B cell (primary cell): ENCODE results near the gene GLCE. TPM values are rescaled to one million over a fixed set of nuclear protein-coding genes. Genes with fewer than 3 reads are reported as not detected.

ENCODE experiments used
- ATAC-seq: fragments of 200-7000 bp; cut with Tn5 transposase; one replicate; pipeline ENCODE4 v1.10.0; 2021; ENCODE audit warnings: low read depth, mild to moderate bottlenecking, moderate number of reproducible peaks, moderate library complexity
- CTCF ChIA-PET: fragments of 350-600 bp; sonication (Branson Sonifier 250); formaldehyde crosslinking; loops from one replicate; lab custom pipeline; 2021; ENCODE audit warnings: antibody characterized with exemption, inconsistent platforms; lab: Charles Lee
- POLR2A ChIA-PET: fragments of 350-600 bp; sonication (Branson Sonifier 250); formaldehyde crosslinking; loops from one replicate; lab custom pipeline; 2021; ENCODE audit warnings: antibody characterized with exemption; lab: Charles Lee
- DNase-seq: peaks from one replicate; pipeline ENCODE4 v3.0.0; 2013
- H2AFZ ChIP-seq: 2 replicates; pipeline ENCODE4 v1.6.1; 2012; ENCODE audit warnings: mild to moderate bottlenecking, low read depth, low read length; ENCODE audit not compliant: insufficient read depth, poor library complexity, severe bottlenecking
- H3K27ac ChIP-seq, 2 donors: 1 replicate in 1 of 2; 2 replicates in 1 of 2; pipeline ENCODE4 v1.5.1; 2012 to 2013; ENCODE audit warnings: low read length in 2 of 2, mild to moderate bottlenecking in 2 of 2, moderate library complexity in 1 of 2
- H3K27me3 ChIP-seq, 4 experiments: fragments of 200-600 bp in 1 of 4; sonication (generic) in 1 of 4; replicated peaks in 1 of 4; 1 replicate in 2 of 4; 2 replicates in 2 of 4; pipeline versions ENCODE4 v1.6.1 to v1.7.0; 2013 to 2016; ENCODE audit warnings: low read length in 3 of 4, mild to moderate bottlenecking in 2 of 4, mixed read lengths in 1 of 4, moderate library complexity in 1 of 4; ENCODE audit not compliant: insufficient read depth in 4 of 4, control insufficient read depth in 3 of 4; ENCODE audit errors: control extremely low read depth in 1 of 4
- H3K36me3 ChIP-seq, 2 experiments: replicated peaks in 1 of 2; 1 replicate in 1 of 2; 2 replicates in 1 of 2; pipeline versions ENCODE4 v1.6.1 to v1.7.1; 2013; ENCODE audit warnings: low read length in 1 of 2; ENCODE audit not compliant: insufficient read depth in 2 of 2, control insufficient read depth in 1 of 2; ENCODE audit errors: control extremely low read depth in 1 of 2, extremely low read depth in 1 of 2
- H3K4me1 ChIP-seq, 2 donors: fragments of 200-600 bp in 1 of 2; sonication (generic) in 1 of 2; 1 replicate in 1 of 2; 2 replicates in 1 of 2; pipeline versions ENCODE4 v1.5.1 to v1.6.1; 2013 to 2017; ENCODE audit warnings: low read length in 2 of 2; ENCODE audit not compliant: control insufficient read depth in 2 of 2, insufficient read depth in 2 of 2
- H3K4me2 ChIP-seq: replicated peaks from 2 replicates; pipeline ENCODE3; 2012; ENCODE audit warnings: mild to moderate bottlenecking, low read depth, low read length; ENCODE audit not compliant: poor library complexity, severe bottlenecking
- H3K4me3 ChIP-seq, 5 experiments: fragments of 200-600 bp in 1 of 5; sonication (generic) in 1 of 5; 1 replicate in 3 of 5; 2 replicates in 2 of 5; pipeline versions ENCODE4 v1.5.1 to v1.7.0; 2011 to 2016; ENCODE audit warnings: low read length in 4 of 5, mild to moderate bottlenecking in 4 of 5, low read depth in 2 of 5, control low read depth in 1 of 5, moderate library complexity in 1 of 5; ENCODE audit not compliant: insufficient read depth in 1 of 5; ENCODE audit errors: control extremely low read depth in 1 of 5, extremely low read depth in 1 of 5
- H3K79me2 ChIP-seq: fragments of 200-600 bp; sonication (generic); one replicate; pipeline ENCODE4 v1.6.0; 2016; ENCODE audit warnings: low read length; ENCODE audit not compliant: control insufficient read depth, insufficient read depth
- H3K9ac ChIP-seq: fragments of 200-600 bp; sonication (generic); 2 replicates; pipeline ENCODE4 v1.6.1; 2017; ENCODE audit warnings: mild to moderate bottlenecking, low read length, moderate library complexity
- H3K9me3 ChIP-seq, 3 donors: one replicate each; pipeline versions ENCODE4 v1.6.1 to v1.7.1; 2013; ENCODE audit warnings: low read length in 2 of 3; ENCODE audit not compliant: control insufficient read depth in 2 of 3, insufficient read depth in 1 of 3; ENCODE audit errors: control extremely low read depth in 1 of 3
- H4K20me1 ChIP-seq: 2 replicates; pipeline ENCODE4 v1.6.0; 2012; ENCODE audit warnings: mild to moderate bottlenecking, low read length; ENCODE audit not compliant: insufficient read depth, control insufficient read depth, poor library complexity, severe bottlenecking
- H3K27ac Mint-ChIP-seq: one replicate; pipeline ENCODE4 v1.8.0; 2021; ENCODE audit warnings: mixed read lengths
- H3K27me3 Mint-ChIP-seq: one replicate; pipeline ENCODE4 v1.8.0; 2021; ENCODE audit warnings: mixed read lengths
- H3K4me1 Mint-ChIP-seq: one replicate; pipeline ENCODE4 v1.8.0; 2021; ENCODE audit warnings: mixed read lengths
- H3K4me3 Mint-ChIP-seq: one replicate; pipeline ENCODE4 v1.8.0; 2021; ENCODE audit warnings: mixed read lengths
- H3K9me3 Mint-ChIP-seq: one replicate; pipeline ENCODE4 v1.8.0; 2022; ENCODE audit warnings: mixed read lengths; ENCODE audit not compliant: insufficient read depth
- CTCF ChIP-seq: fragments of 200-600 bp; IDR thresholded peaks from one replicate; pipeline ENCODE4 v1.8.0; 2022; ENCODE audit warnings: antibody characterized with exemption, mild to moderate bottlenecking
- EZH2 ChIP-seq: IDR thresholded peaks from 2 replicates; pipeline ENCODE4 v1.6.1; 2012; ENCODE audit warnings: borderline replicate concordance, low read depth, mild to moderate bottlenecking, moderate library complexity, low read length; ENCODE audit not compliant: insufficient read depth, poor library complexity, severe bottlenecking
- WGBS: methylation state at CpG from one replicate; pipeline ENCODE4 v1.1.5; 2013; ENCODE audit warnings: missing lambda C conversion rate; ENCODE audit not compliant: insufficient coverage; 5-methylcytosine and 5-hydroxymethylcytosine counted together
- intact Hi-C: fragments of 100-400 bp; cut with micrococcal nuclease; formaldehyde crosslinking; loops from one replicate; pipeline ENCODE4 v1.10.0; 2022
- polyA plus RNA-seq: library from polyadenylated mRNA; depleted of rRNA; stranded (reverse); fragments of >200 nt; gene quantifications from 2 replicates; pipeline ENCODE4 v1.2.3, GENCODE V29; 2012
- total RNA-seq, 2 donors: library from RNA; stranded (reverse); fragments of 120-200 nt in 1 of 2; gene quantifications; 1 replicate in 1 of 2; 2 replicates in 1 of 2; pipeline versions ENCODE4 v1.2.3 to v1.2.4, GENCODE V29; 2013 to 2022

The GLCE gene
- total and polyA plus RNA-seq, 2 donors (not counting 1 experiment from before 2014, with no cell fraction given): 3.0 to 5.3 TPM

DNA sequence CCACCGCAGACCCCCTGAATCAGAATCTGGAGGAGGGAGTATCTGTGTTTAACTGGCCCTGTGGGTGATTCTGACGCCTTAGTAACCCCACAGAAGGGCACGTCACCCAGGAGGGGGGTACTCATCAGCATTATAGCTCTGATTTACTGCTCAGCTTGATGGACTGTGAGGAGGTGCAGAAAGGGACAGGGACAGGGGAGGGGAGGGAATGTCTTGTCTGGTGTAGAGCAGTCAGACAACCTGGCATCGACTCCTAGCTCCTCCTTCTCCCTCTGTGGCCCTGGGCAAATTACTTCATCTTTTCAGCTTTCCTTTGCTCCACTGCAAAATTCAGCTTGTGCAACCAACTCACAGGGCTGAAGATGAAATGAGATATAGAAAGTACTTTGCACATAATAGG is 42.3 kb upstream of the GLCE start:
- Mint-ChIP-seq H3K4me3 (no peak overlapping the region), H3K4me1 (no peaks in the 10 kb centered on the region), H3K27me3 (peaks cover 36% of the 10 kb centered on the region), H3K27ac (no peak overlapping the region), H3K9me3 (no peaks in the 10 kb centered on the region)
- 76% methylated on average over 3 of the region's 4 CpGs for WGBS
- CTCF ChIA-PET: no interaction called here
- ATAC-seq (no peak), DNase-seq (no peak)
- Histone ChIP-seq H3K4me2 (no peak overlapping the region), H3K4me3 (no peak overlapping the region), H3K79me2 (no peaks in the 10 kb centered on the region), H3K27ac (no peak overlapping the region), H3K9me3 (no peaks in the 10 kb centered on the region), H3K9ac (no peak overlapping the region), H3K4me1 (no peaks in the 10 kb centered on the region), H3K36me3 (no peaks in the 10 kb centered on the region), H3K27me3 (peaks cover 0 to 12% (median 0%) of the 10 kb centered on the region in 4 experiments), H2AFZ (no peak overlapping the region), H4K20me1 (no peaks in the 10 kb centered on the region)
- intact Hi-C loops: no loop called here
- TF ChIP-seq EZH2: no peak
- TF ChIP-seq CTCF: no peak
- POLR2A ChIA-PET: no interaction called here

- no peaks in the 10 kb centered on the region for H3K4me1 ChIP-seq
- no peak overlapping the region for H3K27ac ChIP-seq
- WGBS: 0% methylated on average over 1 of the region's 2 CpGs
- no peak overlapping the region for H3K9ac ChIP-seq
- ChIA-PET CTCF (no interaction called here), POLR2A (no interaction called here)
- TF ChIP-seq CTCF (no peak), EZH2 (no peak)
- no peak overlapping the region for H3K4me3 ChIP-seq
- intact Hi-C loops: no loop called here
- no peaks in the 10 kb centered on the region for H3K9me3 Mint-ChIP-seq
- no peak overlapping the region for H3K4me2 ChIP-seq
- H3K4me3 Mint-ChIP-seq: no peak overlapping the region
- peaks cover 27% of the 10 kb centered on the region for H3K27me3 Mint-ChIP-seq
- no peaks in the 10 kb centered on the region for H3K36me3 ChIP-seq
- ATAC-seq: no peak
- H3K27ac Mint-ChIP-seq: no peak overlapping the region
- H3K27me3 ChIP-seq: peaks cover 0 to 12% (median 0%) of the 10 kb centered on the region in 4 experiments
- DNase-seq: no peak
- H3K79me2 ChIP-seq: no peaks in the 10 kb centered on the region
- no peaks in the 10 kb centered on the region for H4K20me1 ChIP-seq
- H3K9me3 ChIP-seq: no peaks in the 10 kb centered on the region
- H3K4me1 Mint-ChIP-seq: no peaks in the 10 kb centered on the region
- H2AFZ ChIP-seq: no peak overlapping the region
Observed at GRCh38 chr15:69119001-69119400, 41.4 kb upstream of the GLCE start.
